ENCODE results near the gene C1QBP.
"Not testable (repeated sequence)": the region's sequence is repeated elsewhere in the genome, so short reads cannot be mapped to it uniquely, and the experiment has no call there.

Gene C1QBP

GRCh38 chr17:5466295-5466694 is 27.3 kb upstream of the C1QBP start:
- in situ Hi-C loops (cut with HindIII; ENCODE audit: low pct_unique_long_range_greater_than_20kb, low sequenced_read_pairs): no loop called here
- TF ChIP-seq JUND (IDR thresholded peaks at IDR 0.05; ENCODE audit: low read depth): no peak
- DNase-seq (ENCODE audit: low read depth in 1 of 2, low spot score in 1 of 2): no peak

- TF ChIP-seq JUND (IDR thresholded peaks at IDR 0.05; ENCODE audit: low read depth): no peak
- in situ Hi-C loops (cut with HindIII; ENCODE audit: low pct_unique_long_range_greater_than_20kb, low sequenced_read_pairs): no loop called here
- no peak for DNase-seq (ENCODE audit: low read depth in 1 of 2, low spot score in 1 of 2)
Measured at GRCh38 chr17:5464717-5465507, 26.0 kb upstream of the C1QBP start.

GRCh38 chr17:5446786-5447185 is 7.8 kb upstream of the C1QBP start:
- no peak for DNase-seq (ENCODE audit: low read depth in 1 of 2, low spot score in 1 of 2)
- TF ChIP-seq JUND (IDR thresholded peaks at IDR 0.05; ENCODE audit: low read depth): no peak
- in situ Hi-C loops (cut with HindIII; ENCODE audit: low pct_unique_long_range_greater_than_20kb, low sequenced_read_pairs): no loop called here

- in situ Hi-C loops (cut with HindIII; ENCODE audit: low pct_unique_long_range_greater_than_20kb, low sequenced_read_pairs): no loop called here
- TF ChIP-seq JUND (IDR thresholded peaks at IDR 0.05; ENCODE audit: low read depth): no peak
- no peak for DNase-seq (ENCODE audit: low read depth in 1 of 2, low spot score in 1 of 2)
Measured at GRCh38 chr17:5444209-5444608, 5.3 kb upstream of the C1QBP start.

- DNase-seq (ENCODE audit: low read depth in 1 of 2, low spot score in 1 of 2): no peak
- in situ Hi-C loops (cut with HindIII; ENCODE audit: low pct_unique_long_range_greater_than_20kb, low sequenced_read_pairs): no loop called here
- TF ChIP-seq JUND (IDR thresholded peaks at IDR 0.05; ENCODE audit: low read depth): no peak
Measured at GRCh38 chr17:5443728-5444127, 4.8 kb upstream of the C1QBP start.

GRCh38 chr17:5439446-5439764 is 450 bp upstream of the C1QBP start:
- DNase-seq (ENCODE audit: low read depth in 1 of 2, low spot score in 1 of 2): no peak
- in situ Hi-C loops (cut with HindIII; ENCODE audit: low pct_unique_long_range_greater_than_20kb, low sequenced_read_pairs): no loop called here
- TF ChIP-seq JUND (IDR thresholded peaks at IDR 0.05; ENCODE audit: low read depth): no peak

- DNase-seq (ENCODE audit: low read depth in 1 of 2, low spot score in 1 of 2): no peak
- in situ Hi-C loops (cut with HindIII; ENCODE audit: low pct_unique_long_range_greater_than_20kb, low sequenced_read_pairs): no loop called here
- TF ChIP-seq JUND (IDR thresholded peaks at IDR 0.05; ENCODE audit: low read depth): no peak
Measured at GRCh38 chr17:5437721-5438317, 1.1 kb downstream of the C1QBP start.

- DNase-seq (ENCODE audit: low read depth in 1 of 2, low spot score in 1 of 2); in situ Hi-C loops (cut with HindIII; ENCODE audit: low pct_unique_long_range_greater_than_20kb, low sequenced_read_pairs): not testable (repeated sequence)
Measured at GRCh38 chr17:5435781-5436315, 3.1 kb downstream of the C1QBP start.

- no peak for DNase-seq (ENCODE audit: low read depth in 1 of 2, low spot score in 1 of 2)
- no peak for TF ChIP-seq JUND (IDR thresholded peaks at IDR 0.05; ENCODE audit: low read depth)
- in situ Hi-C loops (cut with HindIII; ENCODE audit: low pct_unique_long_range_greater_than_20kb, low sequenced_read_pairs): no loop called here
Measured at GRCh38 chr17:5434984-5435383, 4.0 kb downstream of the C1QBP start.

GRCh38 chr17:5431949-5432556 is 6.9 kb downstream of the C1QBP start:
- DNase-seq (ENCODE audit: low read depth in 1 of 2, low spot score in 1 of 2): no peak
- in situ Hi-C loops (cut with HindIII; ENCODE audit: low pct_unique_long_range_greater_than_20kb, low sequenced_read_pairs): no loop called here
- TF ChIP-seq JUND (IDR thresholded peaks at IDR 0.05; ENCODE audit: low read depth): no peak

GRCh38 chr17:5431234-5431633 is 7.7 kb downstream of the C1QBP start:
- in situ Hi-C loops (cut with HindIII; ENCODE audit: low pct_unique_long_range_greater_than_20kb, low sequenced_read_pairs); DNase-seq (ENCODE audit: low read depth in 1 of 2, low spot score in 1 of 2): not testable (repeated sequence)

GRCh38 chr17:5430413-5430999 is 8.4 kb downstream of the C1QBP start:
- in situ Hi-C loops (cut with HindIII; ENCODE audit: low pct_unique_long_range_greater_than_20kb, low sequenced_read_pairs): no loop called here
- DNase-seq (ENCODE audit: low read depth in 1 of 2, low spot score in 1 of 2): no peak

More at GRCh38 chr17:5430413-5430999, 8.4 kb downstream of the C1QBP start:
- TF ChIP-seq JUND (IDR thresholded peaks at IDR 0.05; ENCODE audit: low read depth): no peak
